NCI-H1105 treated with DMSO at 0.1 percent for 48 hours (cell line): ENCODE measurements around the gene MRGPRX4.
"Not testable (repeated sequence)": the region's sequence is repeated elsewhere in the genome, so short reads cannot be mapped to it uniquely, and the experiment has no call there.

Experiments used
- DNase-seq: peaks from one replicate; lab custom pipeline; 2025; lab: John Stamatoyannopoulos, UW

The MRGPRX4 gene

DNA sequence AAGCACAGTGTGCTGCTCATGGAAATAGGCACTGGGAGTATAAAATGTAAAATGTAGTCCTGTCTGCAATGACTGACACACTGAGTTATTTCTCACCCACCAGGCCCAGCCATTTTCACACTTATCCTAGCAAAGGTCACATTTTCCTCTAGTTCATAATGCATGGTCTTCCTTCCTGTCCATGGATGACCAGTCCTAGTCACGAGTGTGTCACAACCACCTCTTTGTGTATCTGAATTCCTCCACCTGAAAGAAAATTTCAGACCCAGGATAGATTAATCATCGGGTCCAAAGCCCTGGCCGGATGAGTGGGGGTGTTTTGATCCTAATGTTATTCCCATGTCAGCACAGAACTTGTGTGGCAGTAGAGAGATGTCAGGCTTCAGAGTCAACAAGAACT, at the start of gene MRGPRX4:
MRGPRX4 (plus strand) TSS at position 172 of the 400 bp plus-strand sequence. CDS start 420 bp downstream, outside the sequence.
- DNase-seq = no peak

DNA sequence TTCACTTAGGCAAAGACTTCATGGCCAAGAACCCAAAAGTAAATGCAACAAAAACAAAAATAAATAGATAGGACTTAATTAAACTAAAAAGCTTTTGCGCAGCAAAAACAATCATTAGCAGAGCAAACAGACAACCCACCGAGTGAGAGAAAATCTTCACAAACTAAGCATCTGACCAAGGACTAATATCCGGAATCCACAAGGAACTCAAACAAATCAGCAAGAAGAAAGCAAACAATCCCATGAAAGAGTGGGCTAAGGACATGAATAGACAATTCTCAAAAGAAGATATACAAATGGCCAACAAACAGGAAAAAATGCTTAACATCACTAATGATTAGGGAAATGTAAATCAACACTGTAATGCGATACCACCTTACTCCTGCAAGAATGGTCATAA, 41.5 kb upstream of the MRGPRX4 start:
- not testable (repeated sequence) for DNase-seq

DNA sequence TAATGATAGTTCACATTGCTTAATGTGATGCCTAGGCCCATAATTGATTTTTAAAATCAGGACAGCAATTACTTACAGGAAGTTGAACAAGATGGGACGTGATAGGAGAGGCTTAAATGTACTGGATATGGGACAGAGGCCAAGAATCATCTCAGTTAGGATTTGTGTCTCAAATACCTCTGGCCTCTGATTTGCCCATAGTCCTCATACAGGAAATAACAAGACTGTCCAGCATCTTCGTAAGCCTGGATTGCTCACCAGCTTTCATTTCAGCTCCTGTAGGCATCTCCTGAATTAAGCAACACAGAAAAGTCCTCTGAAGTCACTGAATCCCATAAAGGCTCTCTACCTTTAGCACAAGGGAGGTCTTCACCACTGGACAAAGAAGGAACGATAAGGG, 40.3 kb upstream of the MRGPRX4 start, which contains the start of gene MRGPRX3:
MRGPRX3 (plus strand) TSS at position 231 of the 400 bp plus-strand sequence. CDS start 4,632 bp downstream, outside the sequence.
- DNase-seq = no peak

DNA sequence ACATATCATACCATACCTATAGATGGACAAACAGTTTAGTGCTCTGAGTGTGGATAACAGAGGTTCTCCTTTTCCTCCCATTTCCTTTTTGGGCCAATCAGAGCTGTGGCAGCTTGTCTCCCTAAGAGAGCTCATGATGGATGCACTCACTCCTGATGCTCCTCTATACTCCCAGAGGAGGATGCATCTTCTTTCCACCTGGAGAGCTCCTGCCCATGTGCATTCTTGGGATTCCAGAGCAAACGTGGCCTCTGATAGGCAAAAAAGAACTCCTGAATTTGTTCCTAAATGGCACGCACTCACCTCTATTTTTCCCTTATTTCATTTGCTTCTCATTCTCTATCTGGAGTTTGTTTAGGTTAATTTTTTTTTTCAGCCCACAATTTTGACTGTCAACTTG, 37.3 kb upstream of the MRGPRX4 start:
- no peak for DNase-seq

DNA sequence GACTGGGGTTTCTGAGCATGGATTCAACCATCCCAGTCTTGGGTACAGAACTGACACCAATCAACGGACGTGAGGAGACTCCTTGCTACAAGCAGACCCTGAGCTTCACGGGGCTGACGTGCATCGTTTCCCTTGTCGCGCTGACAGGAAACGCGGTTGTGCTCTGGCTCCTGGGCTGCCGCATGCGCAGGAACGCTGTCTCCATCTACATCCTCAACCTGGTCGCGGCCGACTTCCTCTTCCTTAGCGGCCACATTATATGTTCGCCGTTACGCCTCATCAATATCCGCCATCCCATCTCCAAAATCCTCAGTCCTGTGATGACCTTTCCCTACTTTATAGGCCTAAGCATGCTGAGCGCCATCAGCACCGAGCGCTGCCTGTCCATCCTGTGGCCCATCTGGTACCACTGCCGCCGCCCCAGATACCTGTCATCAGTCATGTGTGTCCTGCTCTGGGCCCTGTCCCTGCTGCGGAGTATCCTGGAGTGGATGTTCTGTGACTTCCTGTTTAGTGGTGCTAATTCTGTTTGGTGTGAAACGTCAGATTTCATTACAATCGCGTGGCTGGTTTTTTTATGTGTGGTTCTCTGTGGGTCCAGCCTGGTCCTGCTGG, 35.3 kb upstream of the MRGPRX4 start:
- DNase-seq = no peak

DNA sequence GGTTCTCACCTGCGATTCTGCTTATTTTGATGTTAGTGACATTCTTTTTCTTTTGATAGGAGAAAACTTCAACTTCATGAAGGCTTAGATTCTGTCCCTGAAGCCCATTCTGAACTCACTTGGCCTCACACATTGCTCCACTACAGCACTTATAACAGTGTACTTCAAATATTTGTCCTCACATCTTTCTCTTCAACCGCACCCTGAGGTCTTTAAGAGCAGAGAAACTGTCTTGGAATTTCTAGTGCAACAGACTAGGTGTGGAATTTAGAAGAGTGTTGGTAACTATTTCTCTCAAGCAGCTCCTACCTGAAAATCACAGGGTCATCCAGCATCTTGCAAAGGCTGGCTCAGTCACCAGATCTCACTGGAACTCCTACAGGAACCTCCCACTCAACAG, 32.5 kb upstream of the MRGPRX4 start:
- no peak for DNase-seq

DNA sequence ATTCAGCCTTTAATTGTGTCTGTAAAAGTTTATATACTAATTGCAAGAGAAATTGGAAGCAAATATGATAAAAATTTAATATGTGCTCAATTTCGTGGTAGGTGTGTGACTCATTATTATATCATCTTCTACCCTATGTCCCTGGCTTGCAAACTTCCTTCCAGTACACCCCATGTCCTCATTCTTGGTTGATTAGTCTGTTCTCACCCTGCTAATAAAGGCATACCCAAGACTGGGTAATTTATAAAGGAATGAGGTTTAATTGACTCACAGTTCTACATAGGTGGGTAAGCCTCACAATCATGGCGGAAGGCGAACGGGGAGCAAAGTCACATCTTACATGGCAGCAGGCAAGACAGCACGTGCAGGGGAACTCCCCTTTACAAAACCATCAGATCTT, 28.4 kb upstream of the MRGPRX4 start:
- DNase-seq = no peak

DNA sequence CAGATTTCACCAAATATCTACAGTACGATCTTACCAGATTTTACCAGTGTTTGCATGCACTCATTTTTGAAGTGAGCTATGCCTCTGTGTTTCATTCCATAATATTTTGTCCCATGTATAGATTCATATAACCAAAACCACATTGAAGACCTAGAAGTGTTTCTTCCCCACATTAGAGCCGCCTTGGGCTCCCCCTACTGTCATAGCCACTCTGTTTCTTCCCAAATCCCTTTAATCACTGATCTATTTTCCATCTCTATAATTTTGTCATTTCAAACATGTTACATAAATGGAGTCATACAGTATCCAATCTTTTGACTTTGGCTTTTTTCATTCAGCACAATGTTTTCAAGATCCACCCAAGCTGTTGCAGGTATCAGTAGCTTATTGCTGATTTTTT, 27.6 kb upstream of the MRGPRX4 start:
- no peak for DNase-seq

DNA sequence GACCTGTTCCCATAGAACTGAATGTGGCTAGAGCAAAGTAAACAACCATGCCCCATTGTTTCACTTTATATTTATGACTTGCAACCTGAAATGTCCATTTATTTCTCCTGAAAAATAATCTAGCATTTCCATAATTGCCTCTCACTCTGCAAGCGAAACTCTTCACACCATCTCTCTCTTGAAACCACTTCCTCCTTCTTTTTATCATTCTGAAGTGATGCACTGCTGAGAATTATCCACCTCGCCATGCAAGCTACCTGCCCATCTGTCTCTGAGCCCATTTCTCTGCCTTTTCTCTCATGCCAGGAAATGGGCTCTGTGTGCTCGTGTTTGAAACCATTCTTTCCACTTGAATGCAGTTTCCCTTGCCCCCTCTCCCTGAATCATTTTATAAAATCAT, 26.8 kb upstream of the MRGPRX4 start:
- no peak for DNase-seq

DNA sequence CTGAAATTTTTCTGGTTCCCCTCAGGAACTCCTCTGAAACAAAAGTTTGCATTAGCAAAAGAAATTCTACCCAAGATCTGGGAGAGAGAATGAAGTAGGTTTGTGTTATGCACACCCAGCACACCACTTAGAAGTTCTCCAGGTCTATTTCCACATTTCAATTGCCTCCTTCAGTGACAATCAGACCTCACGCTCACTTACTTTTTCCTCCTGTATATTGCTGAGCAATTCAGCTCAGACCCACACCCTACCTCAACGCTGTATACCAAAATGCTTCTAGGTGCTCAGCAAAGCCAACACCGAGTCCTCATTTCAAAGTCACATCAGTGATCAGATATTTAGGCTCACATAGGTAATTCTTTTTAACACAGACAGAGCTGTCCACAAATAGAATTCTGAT, 21.1 kb upstream of the MRGPRX4 start:
- DNase-seq = no peak

DNA sequence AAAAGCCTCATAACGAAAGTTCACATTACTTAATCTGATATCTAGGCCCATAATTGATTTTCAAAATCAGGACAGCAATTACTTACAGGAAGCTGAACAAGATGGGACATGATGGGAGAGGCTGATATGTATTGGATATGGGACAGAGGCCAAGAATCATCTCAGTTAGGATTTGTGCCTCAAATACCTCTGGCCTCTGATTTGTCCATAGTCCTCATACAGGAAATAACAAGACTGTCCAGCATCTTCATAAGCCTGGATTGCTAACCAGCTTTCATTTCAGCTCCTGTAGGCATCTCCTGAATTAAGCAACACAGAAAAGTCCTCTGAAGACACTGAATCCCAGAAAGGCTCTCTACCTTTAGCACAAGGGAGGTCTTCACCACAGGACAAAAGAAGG, 4.3 kb upstream of the MRGPRX4 start:
- no peak for DNase-seq

DNA sequence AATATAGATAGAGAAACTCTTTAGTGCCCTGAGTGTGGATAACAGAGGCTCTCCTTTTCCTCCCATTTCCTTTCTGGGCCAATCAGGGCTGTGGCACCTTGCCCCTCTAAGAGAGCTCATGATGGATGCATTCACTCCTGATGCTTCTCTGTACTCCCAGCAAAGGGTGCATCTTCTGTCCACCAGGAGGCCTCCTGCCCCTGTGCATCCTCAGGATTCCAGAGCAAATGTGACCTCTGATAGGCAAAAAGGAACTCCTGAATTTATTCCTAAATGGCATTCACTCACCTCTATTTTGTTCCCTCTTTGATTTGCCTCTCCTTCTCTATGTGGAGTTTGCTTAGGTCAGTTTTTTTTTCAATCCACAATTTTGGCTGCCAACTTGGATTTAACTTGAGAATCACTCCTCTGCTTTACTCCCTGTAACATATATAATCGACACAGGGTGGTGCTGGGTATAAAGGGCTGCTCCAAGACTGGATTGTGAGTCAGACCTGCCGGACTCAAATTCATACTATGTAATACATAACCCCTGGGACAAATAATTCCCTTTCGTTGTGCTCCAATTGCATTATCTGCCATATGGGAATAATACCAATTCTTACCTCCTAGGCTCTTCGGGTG, 1.1 kb upstream of the MRGPRX4 start:
- DNase-seq = no peak

DNA sequence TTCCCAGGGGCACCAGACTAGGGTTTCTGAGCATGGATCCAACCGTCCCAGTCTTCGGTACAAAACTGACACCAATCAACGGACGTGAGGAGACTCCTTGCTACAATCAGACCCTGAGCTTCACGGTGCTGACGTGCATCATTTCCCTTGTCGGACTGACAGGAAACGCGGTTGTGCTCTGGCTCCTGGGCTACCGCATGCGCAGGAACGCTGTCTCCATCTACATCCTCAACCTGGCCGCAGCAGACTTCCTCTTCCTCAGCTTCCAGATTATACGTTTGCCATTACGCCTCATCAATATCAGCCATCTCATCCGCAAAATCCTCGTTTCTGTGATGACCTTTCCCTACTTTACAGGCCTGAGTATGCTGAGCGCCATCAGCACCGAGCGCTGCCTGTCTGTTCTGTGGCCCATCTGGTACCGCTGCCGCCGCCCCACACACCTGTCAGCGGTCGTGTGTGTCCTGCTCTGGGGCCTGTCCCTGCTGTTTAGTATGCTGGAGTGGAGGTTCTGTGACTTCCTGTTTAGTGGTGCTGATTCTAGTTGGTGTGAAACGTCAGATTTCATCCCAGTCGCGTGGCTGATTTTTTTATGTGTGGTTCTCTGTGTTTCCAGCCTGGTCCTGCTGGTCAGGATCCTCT, 709 bp downstream of the MRGPRX4 start:
- no peak for DNase-seq

DNA sequence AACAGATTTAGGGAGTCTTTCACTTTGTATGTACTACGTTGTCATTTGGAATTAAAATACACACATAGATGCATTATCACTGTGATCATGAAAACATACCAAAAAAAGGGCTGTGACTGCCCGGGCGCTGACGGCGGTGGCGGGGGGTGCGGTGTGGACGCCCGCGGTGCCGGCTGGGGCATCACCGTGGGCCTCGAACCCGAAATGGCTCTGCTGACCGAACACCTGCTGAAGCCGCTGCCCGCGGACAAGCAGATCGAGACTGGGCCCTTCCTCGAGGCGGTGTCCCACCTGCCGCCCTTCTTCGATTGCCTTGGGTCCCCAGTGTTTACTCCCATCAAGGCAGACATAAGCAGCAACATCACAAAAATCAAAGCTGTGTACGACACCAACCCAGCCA, 16.2 kb downstream of the MRGPRX4 start:
- no peak for DNase-seq

DNA sequence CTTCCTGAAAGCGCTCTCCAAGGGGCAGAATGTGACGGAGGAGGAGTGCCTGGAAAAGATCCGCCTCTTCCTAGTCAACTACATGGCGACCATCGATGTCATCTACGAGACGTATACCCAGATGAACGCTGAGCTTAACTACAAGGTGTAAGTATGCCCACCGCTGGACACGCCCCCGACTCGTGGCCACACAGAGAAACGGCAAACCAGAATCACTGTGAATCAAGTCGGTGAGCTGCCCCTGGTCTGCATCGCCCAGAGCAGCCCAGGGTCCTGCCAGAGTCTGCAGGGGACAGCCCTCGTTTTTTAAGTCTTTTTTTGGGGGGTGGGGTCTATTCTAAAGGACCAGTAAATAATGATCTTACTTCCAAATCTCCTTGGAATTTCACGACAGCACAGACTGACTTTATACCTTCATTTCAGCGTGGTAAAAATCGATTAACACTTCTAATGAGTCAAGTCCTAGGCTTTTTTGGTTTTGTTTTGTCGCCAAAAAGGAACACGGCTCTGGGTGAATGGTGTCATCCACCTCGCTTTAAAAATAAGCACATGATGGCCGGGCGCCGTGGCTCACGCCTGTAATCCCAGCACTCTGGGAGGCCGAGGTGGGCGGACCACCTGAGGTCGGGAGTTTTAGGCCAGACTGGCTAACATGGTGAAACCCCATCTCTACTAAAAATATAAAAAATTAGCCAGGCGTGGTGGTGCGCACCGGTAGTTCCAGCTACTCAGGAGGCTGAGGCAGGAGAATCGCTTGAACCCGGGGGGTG, 17.0 kb downstream of the MRGPRX4 start:
- DNase-seq = not testable (repeated sequence)

DNA sequence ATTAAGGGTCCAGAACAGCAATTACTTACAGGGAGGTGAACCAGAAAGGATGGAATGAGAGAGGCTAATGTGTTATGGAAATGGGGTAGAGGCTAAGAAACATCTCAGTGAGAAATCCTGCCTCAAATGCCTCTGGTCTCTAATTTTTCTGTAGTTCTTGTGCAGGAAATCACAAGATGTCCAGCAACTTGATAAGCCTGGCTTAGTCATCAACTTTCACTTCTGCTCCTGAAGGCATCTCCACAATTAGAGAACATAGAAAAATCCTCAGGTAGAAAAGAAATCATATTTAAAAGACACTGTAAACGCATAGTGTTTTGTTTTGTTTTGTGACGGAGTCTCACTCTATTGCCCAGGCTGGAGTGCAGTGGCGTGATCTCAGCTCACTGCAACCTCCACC, 18.7 kb downstream of the MRGPRX4 start:
- DNase-seq = no peak

DNA sequence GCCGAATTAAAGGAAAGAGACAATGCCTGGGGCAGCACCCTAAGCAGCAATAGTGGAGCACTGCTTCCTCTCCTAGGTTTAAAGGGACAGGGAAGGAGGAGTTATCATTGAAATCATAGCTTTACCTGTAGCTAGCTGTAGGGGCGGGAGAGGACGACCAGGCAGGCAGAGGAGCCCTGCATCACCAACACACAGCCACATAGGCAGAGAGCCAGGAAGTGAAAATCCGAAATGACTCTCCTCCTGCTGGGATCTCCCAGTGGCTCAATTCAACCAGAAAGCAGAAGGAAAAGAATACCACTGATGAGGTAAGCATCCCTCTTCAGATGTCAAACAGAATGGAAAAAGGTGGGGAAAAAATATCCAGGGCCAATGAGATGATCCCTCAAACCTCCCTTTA, 20.4 kb downstream of the MRGPRX4 start:
- DNase-seq = no peak

DNA sequence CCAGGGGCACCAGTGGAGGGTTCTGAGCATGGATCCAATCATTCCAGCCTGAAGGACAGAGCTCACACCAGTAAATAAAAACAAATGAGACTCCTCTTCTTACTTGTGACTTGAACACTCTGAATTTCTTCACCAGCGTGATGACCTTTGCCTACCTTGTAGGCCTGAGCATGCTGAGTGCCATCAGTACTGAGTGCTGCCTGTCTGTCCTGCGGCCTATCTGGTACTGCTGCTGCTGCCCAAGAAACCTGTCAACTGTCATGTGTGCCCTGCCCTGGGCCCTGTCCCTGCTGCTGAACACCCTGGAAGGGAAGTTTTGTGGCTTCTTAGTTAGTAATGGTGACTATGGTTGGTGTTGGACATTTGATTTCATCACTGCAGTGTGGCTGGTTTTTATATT, 23.9 kb downstream of the MRGPRX4 start:
- DNase-seq = no peak

DNA sequence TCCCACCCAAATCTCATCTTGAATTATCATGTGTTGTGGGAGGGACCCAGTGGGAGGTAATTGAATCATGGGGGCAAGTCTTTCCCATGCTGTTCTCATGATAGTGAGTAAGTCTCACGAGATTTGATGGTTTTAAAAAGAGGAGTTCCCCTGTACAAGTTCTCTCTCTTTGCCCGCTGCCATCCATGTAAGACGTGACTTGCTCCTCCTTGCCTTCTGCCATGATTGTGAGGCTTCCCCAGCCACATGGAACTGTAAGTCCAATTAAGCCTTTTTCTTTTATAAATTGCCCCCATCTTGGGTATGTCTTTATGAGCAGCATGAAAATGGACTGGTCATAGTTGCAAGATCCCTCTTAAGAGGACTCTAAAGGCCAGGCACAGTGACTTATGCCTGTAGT, 25.1 kb downstream of the MRGPRX4 start:
- not testable (repeated sequence) for DNase-seq

DNA sequence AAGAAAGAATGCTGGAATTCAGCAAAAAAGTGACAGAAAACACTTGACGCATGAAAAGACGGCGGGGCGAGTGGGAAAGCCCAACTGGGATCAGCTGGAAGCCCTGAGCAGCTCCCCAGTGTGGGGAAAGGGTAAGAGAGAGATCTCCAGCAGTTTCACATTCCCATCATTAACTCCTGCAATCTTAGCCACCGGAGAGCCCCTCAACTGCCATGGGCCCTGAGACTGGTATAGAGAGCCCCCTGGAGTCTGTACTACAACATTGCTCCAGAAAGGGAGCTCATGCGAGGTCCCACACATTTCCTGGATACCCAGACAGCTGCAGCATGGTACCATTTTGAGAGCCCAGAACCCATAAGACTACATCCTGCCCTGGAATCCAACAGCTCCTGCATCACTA, 31.1 kb downstream of the MRGPRX4 start:
- DNase-seq = no peak

DNA sequence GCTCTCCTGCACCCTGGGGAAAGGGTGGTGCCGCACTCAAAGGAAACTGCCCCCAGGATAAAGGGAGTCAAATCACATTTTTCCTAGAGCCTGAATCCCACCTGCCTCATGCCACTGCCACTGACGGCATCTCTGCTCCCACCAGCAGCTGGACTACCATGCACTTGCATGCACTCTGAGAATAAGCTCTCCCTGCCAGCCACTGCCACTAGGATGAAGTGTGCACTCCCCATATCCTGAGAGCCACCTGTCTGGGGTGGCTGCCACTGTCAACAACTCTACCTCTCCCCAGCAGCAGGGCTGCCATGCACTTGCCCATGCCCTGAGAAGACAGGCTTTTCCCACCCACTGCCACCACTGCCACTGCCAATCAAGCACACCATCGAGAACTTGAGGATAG, 31.6 kb downstream of the MRGPRX4 start:
- DNase-seq = no peak

DNA sequence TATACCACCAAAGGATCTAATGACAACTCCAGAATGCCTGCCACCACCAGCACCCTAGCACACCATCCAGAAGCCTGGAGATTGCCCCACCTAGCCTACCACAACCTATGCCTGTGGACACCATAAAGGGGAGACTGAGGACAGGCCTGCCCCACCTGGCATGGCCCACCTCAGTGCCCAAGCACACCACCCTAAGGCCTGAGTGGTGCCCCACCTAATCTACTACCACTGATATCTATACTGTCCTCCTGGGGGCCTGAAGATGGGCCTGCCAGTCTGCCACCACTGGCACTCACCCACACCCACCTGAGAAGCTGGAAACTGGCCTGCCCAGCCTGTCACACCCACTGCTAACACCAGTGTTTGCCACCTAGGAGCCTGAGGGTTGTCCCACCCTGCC, 32.1 kb downstream of the MRGPRX4 start:
- DNase-seq = no peak

DNA sequence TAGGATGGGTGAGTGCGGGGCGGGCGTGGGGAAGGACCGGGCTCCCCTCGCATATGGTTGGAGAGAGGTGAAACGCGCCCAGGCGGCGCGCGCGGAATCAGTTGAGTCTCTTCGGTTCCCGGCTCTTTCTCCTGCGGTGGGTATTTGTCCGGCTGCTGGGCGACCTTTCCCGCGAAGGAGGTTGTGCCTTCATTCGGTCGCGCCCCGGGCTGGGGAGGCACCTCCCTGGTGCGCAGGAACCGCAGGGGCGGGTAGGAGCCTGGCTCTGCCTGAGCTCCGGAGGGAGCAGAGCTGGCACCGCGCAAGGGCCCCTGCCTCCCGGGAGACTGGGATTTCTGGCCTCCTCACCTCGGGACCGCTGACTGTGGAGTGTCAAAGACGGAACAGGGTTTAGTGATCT, 36.4 kb downstream of the MRGPRX4 start:
- no peak for DNase-seq
